Fibroblast of skin of back (primary cell): ENCODE results near the gene AVPI1.
A peak's percentile ranks its signal among the peaks of the same experiment; 100 is the strongest.
"Not testable (repeated sequence)": the region's sequence is repeated elsewhere in the genome, so short reads cannot be mapped to it uniquely, and the experiment has no call there.

Experiments
- DNase-seq: peaks from one replicate; pipeline ENCODE4 v3.0.0-alpha.2; 2013

AVPI1 gene

GRCh38 chr10:97682042-97682441 lies 5.0 kb downstream of the AVPI1 start:
- DNase-seq, result no peak

- no peak for DNase-seq
These were observed 7.4 kb downstream of the AVPI1 start for GRCh38 chr10:97679594-97679993.

- peak; percentile 52 for DNase-seq
These were observed 10.1 kb downstream of the AVPI1 start for GRCh38 chr10:97676770-97677581.

- DNase-seq, result no peak
These were observed 11.8 kb downstream of the AVPI1 start for GRCh38 chr10:97675222-97675621.

GRCh38 chr10:97673736-97674525 lies 13.1 kb downstream of the AVPI1 start:
- peak; percentile 50 for DNase-seq

GRCh38 chr10:97669571-97669970 lies 17.5 kb downstream of the AVPI1 start:
- DNase-seq, result no peak

- DNase-seq, result no peak
These were observed 19.6 kb downstream of the AVPI1 start for GRCh38 chr10:97667463-97667862.

DNA sequence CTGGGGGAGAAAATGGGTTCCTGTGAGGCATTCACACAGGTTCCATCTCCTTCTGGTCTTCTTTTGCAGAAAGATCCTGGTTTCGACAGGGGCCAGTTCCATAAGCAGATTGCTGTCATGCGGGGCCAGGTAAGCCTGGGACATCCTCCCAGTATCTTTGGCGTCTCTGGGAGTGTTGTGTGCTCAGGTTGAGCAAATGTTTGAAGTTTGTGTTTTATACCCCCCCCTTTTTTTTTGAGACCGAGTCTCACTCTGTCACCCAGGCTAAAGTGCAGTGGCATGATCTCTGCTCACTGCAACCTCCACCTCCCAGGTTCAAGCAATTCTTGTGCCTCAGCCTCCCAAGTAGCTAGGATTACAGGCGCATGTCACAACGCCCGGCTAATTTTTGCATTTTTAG lies 20.0 kb downstream of the AVPI1 start:
- DNase-seq, result no peak

- DNase-seq, result no peak
These were observed 22.7 kb downstream of the AVPI1 start for GRCh38 chr10:97664282-97664850.

DNA sequence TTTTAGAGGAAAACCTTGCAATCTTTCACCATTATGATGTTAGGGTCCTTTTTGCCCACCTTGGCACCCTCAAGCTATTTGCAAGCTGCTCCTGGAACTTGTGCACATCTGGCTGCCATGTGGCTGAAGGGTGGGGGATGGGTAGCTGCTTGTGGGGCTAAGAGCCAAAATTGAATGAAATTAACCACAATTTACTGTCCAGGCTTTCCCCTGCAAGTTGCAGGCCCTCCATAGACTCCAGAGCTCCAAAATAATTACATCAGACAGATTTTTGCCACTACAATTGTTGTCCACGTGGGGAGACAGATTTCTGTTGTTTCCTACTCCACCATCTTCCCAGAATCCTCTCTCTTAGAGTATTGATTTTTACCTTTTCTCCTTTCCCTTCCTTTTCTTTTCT lies 27.5 kb downstream of the AVPI1 start:
- no peak for DNase-seq

GRCh38 chr10:97656777-97657176 lies 30.3 kb downstream of the AVPI1 start:
- DNase-seq, result no peak

DNA sequence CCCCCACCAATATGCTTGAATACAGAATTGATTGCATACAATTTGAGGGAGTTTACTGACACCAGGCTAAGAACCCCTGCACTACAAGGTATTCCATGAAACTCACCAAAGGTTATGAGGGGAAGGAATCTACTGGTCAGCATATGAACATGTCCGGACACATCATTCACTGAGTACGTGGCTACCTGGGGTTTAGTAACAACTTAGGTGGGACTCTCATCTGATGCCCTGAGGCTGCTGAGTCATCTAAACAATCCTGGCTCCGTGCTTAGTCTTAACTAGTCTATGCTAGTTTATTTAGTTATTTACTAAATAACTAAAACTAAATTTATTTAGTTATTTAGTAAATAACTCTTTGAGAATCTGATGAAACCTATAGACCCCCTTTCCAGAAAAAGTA lies 35.3 kb downstream of the AVPI1 start:
- DNase-seq, result no peak

DNA sequence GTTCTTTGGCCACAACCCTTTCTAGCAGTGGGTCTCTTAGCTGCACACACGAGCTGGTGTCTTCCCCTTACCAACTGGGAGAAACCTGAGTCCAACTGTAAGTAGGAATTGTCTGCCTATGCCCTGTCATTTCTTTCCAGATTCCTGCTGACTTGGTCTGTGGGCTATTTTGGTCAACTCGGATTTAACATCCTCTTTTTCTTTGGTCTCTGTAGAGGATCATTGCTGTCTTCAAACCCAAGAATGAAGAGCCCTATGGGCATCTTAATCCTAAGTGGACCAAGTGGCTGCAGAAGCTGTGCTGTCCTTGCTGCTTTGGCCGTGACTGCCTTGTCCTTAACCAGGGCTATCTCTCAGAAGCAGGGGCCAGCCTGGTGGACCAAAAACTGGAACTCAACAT lies 36.3 kb downstream of the AVPI1 start:
- no peak for DNase-seq

GRCh38 chr10:97649405-97649750 lies 37.7 kb downstream of the AVPI1 start:
- not testable (repeated sequence) for DNase-seq

DNA sequence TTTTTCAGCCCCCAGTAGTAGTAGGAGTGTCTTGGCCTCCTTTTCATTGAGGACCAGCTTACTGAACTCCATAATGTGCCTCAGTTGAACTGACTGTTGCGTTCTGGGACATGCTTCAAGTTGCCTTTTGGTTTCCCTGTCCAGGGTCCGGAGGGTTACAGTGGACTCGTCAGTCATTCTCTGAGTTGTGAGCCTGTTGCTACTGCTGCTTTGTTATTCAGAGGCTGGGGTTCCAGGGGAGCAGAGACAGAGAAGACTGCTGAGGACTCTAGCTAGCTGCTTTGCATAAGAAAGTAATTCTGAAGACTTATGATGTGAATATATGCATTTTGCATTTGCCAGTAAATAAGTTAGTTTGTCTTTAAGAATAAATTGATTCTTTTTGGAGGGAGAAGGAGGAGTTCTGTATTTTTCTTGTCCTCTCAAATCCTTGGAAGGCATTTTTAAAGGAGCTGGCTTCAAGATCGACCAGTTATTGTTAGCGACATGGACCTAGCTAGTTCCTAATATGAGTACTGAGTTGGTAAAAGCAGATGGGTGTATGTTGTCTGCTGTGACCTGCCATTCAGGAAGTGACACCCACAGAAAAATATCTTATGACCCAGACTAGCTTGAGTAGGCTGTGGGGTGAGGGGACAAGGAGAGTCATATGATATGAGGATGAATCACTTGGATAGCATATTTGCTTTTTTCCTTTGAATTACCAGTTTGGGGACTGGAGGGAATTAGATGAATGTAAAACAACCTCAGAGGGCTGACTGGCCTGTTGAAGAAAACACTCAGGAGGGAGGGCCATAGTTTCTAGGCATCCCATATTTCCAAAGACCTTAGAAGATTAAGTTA lies 38.3 kb downstream of the AVPI1 start:
- DNase-seq, result peak; percentile 99

- DNase-seq, result peak; percentile 50
These were observed 39.5 kb downstream of the AVPI1 start for GRCh38 chr10:97647556-97647955.

DNA sequence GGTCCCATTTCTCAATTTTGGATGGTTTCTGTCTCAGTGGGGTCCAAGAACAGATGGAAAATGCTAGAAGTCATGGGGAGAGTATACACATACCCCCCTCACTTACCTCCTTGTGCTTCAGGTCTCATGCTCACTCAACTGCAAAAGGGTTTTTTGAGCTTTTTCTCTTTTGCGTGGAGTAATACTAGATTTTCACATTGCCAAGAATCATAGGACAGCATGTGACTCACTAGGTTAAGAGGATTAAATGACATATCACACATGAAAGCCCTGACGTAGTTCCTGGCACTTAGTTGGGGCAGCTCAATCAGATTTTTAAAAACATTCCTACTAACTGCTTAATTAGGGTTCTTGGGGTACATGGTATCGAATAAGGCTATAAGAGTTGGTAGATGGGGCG lies 42.1 kb downstream of the AVPI1 start:
- DNase-seq, result no peak

- DNase-seq, result no peak
These were observed 43.5 kb downstream of the AVPI1 start for GRCh38 chr10:97643441-97643985.

GRCh38 chr10:97642471-97643159 lies 44.4 kb downstream of the AVPI1 start:
- DNase-seq, result not testable (repeated sequence)

- peak; percentile 39 for DNase-seq
These were observed 45.9 kb downstream of the AVPI1 start for GRCh38 chr10:97640868-97641811.
